Activated T-helper 2 cell treated with anti-CD3 and anti-CD28 coated beads, Interferon-gamma antibody, Interleukin-2, Interleukin-4, amounts not matched to agents 10 μg/mL and 5 μg/mL and 100 μg/mL, durations not matched to agents 14 hours and 24 hours and 36 hours (primary cell): ENCODE measurements around the gene TOR1B. TPM values are rescaled to one million over a fixed set of nuclear protein-coding genes. Genes with fewer than 3 reads are reported as not detected.
A peak's percentile ranks its signal among the peaks of the same experiment; 100 is the strongest.
"Not testable (repeated sequence)": the region's sequence is repeated elsewhere in the genome, so short reads cannot be mapped to it uniquely, and the experiment has no call there.

Experiments used
- DNase-seq: peaks from one replicate; pipeline ENCODE4 v3.0.0; 2021; ENCODE audit warnings: low spot score
- H3K27ac Mint-ChIP-seq: one replicate; pipeline ENCODE4 v1.8.0; 2021; ENCODE audit warnings: mixed read lengths
- H3K27me3 Mint-ChIP-seq: one replicate; pipeline ENCODE4 v1.8.0; 2021; ENCODE audit warnings: low read depth, mixed read lengths
- H3K36me3 Mint-ChIP-seq: one replicate; pipeline ENCODE4 v1.8.0; 2021; ENCODE audit warnings: low read depth, mixed read lengths
- H3K4me1 Mint-ChIP-seq: one replicate; pipeline ENCODE4 v1.8.0; 2021; ENCODE audit warnings: low read depth, mixed read lengths
- H3K4me3 Mint-ChIP-seq: one replicate; pipeline ENCODE4 v1.8.0; 2021; ENCODE audit warnings: low read depth, mild to moderate bottlenecking, moderate library complexity, mixed read lengths
- H3K9me3 Mint-ChIP-seq: one replicate; pipeline ENCODE4 v1.8.0; 2021; ENCODE audit warnings: mixed read lengths
- intact Hi-C: fragments of 100-400 bp; cut with micrococcal nuclease; formaldehyde crosslinking; loops from one replicate; pipeline ENCODE4 v1.15.1; 2023
- total RNA-seq: library from RNA; stranded (reverse); gene quantifications from 2 replicates; pipeline ENCODE4 v1.2.3, GENCODE V29; 2022

Gene TOR1B
- total RNA-seq, 1 donor from 2014 or later = 25.2 TPM

DNA sequence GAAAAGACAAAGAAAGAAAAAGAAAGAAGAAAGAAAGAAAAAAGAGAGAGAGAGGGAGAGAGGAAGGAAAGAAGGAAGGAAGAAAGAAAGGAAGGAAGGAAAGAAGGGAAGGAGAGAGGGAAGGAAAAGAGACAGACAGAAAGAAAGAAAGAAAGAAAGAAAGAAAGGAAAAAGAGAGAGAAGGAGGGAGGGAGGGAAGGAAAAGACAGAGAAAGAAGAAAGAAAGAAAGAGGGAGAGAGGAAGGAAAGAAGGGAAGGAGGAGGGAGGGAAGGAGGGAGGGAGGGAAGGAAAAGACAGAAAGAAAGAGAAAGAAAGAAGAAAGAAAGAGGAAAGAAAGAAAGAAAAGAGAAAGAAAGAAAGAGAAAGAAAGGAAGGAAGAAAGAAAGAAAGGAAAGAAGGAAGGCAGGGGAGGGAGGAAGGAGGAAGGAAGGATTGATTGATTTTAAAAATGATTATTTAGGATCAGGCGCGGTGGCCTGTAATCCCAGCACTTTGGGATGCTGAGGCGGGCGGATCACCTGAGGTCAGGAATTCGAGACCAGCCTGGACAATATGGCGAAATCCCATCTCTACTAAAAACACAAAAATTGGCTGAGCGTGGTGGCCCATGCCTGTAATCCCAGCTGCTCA lies 23.3 kb upstream of the TOR1B start:
- no peak for DNase-seq
- Mint-ChIP-seq H3K27me3 (peaks cover 13% of the 10 kb centered on the region), H3K27ac (no peak overlapping the region), H3K4me1 (peaks cover 19% of the 10 kb centered on the region), H3K36me3 (no peaks in the 10 kb centered on the region), H3K4me3 (no peak overlapping the region), H3K9me3 (no peaks in the 10 kb centered on the region)
- intact Hi-C loops = loop anchor here (10.0 kb wide), 1 partner anchor 645 kb away; no protein-coding TSS in a partner anchor

DNA sequence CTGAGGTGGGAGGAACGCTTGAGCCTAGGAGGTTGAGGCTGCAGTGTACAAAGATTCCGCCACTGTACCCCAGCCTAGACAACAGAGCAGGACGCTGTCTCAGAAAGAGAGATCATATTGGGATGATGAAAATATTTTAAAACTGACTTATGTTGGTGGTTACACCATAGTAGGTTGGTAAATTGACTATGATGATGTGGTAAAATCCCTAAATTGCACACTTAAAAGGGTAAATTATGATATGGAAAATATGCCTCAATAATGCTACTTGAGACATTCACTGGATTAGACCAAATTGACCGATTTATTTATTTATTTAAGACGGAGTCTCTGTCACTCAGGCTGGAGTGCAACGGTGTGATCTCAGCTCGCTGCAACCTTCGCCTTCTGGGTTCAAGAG lies 21.9 kb upstream of the TOR1B start:
- Mint-ChIP-seq H3K9me3 (no peaks in the 10 kb centered on the region), H3K4me1 (peaks cover 19% of the 10 kb centered on the region), H3K36me3 (no peaks in the 10 kb centered on the region), H3K27me3 (peaks cover 13% of the 10 kb centered on the region), H3K4me3 (no peak overlapping the region), H3K27ac (no peak overlapping the region)
- DNase-seq = no peak
- intact Hi-C loops = loop anchor here (10.0 kb wide), 1 partner anchor 646 kb away; no protein-coding TSS in a partner anchor

DNA sequence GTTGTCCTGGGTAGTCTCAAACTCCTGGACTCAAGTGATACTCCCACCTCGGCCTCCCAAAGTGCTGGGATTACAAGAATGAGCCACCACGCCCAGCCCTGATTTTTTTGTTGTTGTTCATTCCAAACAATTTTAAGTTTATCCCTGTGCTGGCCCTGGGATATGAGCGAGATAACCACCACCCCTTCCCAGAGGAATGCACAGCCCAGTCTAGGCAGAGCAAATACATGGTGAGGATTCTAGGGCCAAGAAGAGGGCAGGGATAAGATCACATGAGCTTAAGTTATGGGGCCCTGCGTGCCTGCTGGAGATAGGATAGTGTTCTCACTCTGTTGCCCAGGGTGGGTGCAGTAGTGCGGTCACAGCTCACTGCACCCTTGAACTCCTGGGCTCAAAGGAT lies 21.0 kb upstream of the TOR1B start:
- Mint-ChIP-seq H3K27me3 (peaks cover 13% of the 10 kb centered on the region), H3K9me3 (no peaks in the 10 kb centered on the region), H3K4me3 (no peak overlapping the region), H3K27ac (no peak overlapping the region), H3K36me3 (no peaks in the 10 kb centered on the region), H3K4me1 (peaks cover 12% of the 10 kb centered on the region)
- intact Hi-C loops = loop anchor here (2.0 to 10.0 kb wide), 2 partner anchors 139 to 647 kb away; partner anchors contain the start of gene ASB6
- DNase-seq = no peak

DNA sequence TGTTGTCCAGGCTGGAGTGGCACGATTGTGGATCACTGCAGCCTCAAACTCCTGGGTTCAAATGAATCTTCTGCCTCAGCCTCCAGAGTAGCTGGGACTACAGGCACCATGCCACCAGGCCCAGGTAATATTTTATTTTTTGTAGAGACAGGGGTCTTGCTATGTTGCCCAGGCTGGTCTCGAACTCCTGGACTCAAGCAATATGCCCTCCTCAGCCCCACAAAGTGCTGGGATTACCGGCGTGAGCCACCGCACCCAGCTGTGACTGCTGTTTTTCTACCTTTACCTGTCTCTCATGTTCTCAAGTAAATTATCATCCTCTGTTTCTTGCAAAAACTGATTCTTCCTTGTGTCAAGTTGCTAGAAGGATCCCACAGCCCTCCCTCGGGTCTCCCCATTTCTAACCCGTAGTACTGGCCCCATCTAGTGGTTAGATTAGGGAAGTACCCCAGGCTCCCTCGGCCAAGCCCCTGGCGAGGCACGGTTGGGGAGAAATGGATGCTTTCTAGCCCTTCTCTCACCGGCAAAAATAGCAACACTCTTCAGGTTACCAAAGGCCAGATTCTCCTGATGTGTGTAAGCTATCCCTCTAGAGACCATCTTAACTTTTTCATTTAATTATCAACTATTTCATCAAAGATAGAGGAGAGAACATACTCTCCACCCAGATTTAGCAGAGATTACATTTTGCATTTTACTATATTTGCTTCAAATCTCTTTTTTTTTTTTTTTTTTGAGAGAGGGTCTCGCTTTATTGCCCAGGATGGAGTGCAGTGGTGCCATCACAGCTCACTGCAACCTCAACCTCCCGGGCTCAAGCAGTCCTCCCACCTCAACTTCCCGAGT lies 19.2 kb upstream of the TOR1B start:
- intact Hi-C loops = loop anchor here (1.0 to 10.0 kb wide), 3 partner anchors 46 to 649 kb away; partner anchors contain the start of gene ASB6
- H3K4me1 Mint-ChIP-seq = peaks cover 4% of the 10 kb centered on the region
- H3K4me3 Mint-ChIP-seq = no peak overlapping the region
- H3K9me3 Mint-ChIP-seq = no peaks in the 10 kb centered on the region
- H3K27me3 Mint-ChIP-seq = peaks cover 14% of the 10 kb centered on the region
- no peak overlapping the region for H3K27ac Mint-ChIP-seq
- no peaks in the 10 kb centered on the region for H3K36me3 Mint-ChIP-seq
- peak; percentile 63 for DNase-seq

DNA sequence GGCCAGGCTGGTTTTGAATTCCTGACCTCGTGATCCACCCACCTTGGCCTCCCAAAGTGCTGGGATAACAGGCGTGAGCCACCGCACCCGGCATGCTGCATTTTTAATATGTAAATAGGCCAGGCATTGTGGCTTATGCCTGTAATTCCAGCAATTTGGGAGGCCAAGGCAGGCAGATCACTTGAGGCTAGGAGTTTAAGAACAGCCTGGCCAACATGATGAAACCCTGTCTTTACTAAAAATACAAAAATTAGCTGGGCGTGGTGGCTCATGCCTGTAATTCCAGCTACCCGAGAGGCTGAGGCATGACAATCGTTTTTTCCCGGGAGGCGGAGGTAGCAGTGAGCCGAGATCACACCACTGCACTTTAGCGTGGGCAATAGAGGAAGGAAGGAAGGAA lies 18.0 kb upstream of the TOR1B start:
- not testable (repeated sequence) for H3K9me3 Mint-ChIP-seq, H3K36me3 Mint-ChIP-seq, H3K4me3 Mint-ChIP-seq, DNase-seq, H3K27me3 Mint-ChIP-seq, H3K27ac Mint-ChIP-seq, H3K4me1 Mint-ChIP-seq
- intact Hi-C loops = loop anchor here (10.0 kb wide), 1 partner anchor 650 kb away; no protein-coding TSS in a partner anchor

DNA sequence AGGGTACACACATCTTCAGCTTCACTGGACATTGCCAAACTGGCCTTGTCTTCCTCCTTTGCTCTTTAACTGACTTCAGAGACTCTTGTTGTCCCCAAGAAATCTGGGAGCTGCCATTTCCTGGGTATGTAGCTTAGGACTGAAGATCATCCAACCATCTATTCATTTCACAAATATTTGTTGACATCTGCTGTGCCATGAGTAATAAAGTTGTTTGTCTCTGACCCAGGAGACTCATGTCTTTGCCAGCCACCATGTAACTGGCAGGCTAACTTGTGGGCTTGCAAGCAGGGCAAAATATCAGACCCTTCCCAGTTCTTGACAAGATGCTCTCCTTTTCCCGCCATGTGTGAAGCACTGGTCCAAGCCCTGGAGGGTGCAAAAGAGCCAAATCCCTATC lies 17.1 kb upstream of the TOR1B start:
- intact Hi-C loops = loop anchor here (10.0 kb wide), 1 partner anchor 651 kb away; no protein-coding TSS in a partner anchor
- Mint-ChIP-seq H3K36me3 (no peaks in the 10 kb centered on the region), H3K9me3 (no peaks in the 10 kb centered on the region), H3K4me1 (peaks cover 13% of the 10 kb centered on the region), H3K4me3 (no peak overlapping the region), H3K27ac (no peak overlapping the region), H3K27me3 (peaks cover 8% of the 10 kb centered on the region)
- no peak for DNase-seq

DNA sequence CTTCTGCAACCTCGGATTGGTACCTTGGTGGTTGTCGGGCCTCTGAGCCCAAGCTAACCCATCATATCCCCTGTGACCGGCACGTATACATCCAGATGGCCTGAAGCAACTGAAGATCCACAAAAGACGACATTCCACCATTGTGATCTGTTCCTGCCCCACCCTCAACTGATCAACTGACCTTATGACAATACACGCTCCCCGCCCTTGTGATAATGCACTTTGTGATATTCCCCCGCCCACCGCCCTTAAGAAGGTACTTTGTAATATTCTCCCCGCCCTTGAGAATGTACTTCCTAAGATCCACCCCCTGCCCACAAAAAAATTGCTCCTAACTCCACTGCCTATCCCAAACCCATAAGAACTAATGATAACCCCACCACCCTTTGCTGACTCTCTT lies 16.5 kb upstream of the TOR1B start:
- Mint-ChIP-seq H3K9me3 (no peaks in the 10 kb centered on the region), H3K36me3 (no peaks in the 10 kb centered on the region), H3K27ac (no peak overlapping the region), H3K4me3 (no peak overlapping the region), H3K4me1 (peaks cover 13% of the 10 kb centered on the region), H3K27me3 (peaks cover 8% of the 10 kb centered on the region)
- intact Hi-C loops = loop anchor here (10.0 kb wide), 1 partner anchor 652 kb away; no protein-coding TSS in a partner anchor
- no peak for DNase-seq

DNA sequence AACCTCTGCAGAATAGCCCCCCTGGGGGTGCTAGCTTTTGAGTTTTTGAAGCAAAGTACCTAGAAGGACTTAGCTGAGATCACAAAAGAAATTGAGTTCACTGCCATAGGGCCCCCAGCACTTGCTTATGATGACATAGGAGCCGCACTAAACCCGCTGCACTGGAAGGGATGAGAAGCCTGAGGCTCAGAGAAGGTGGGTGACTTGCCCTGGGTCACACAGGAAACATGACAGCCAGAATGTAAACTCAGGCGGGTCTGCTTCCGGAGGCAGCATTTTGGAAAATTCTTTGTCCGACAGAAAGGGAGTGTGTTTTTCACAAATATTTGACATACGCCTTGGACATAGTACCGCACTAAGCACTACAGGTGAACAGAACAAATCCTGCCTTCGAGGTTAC lies 8.4 kb upstream of the TOR1B start:
- DNase-seq = no peak
- Mint-ChIP-seq H3K9me3 (no peaks in the 10 kb centered on the region), H3K4me3 (no peak overlapping the region), H3K27ac (no peak overlapping the region), H3K27me3 (peaks cover 6% of the 10 kb centered on the region), H3K36me3 (no peaks in the 10 kb centered on the region), H3K4me1 (peaks cover 10% of the 10 kb centered on the region)
- intact Hi-C loops = no loop called here

DNA sequence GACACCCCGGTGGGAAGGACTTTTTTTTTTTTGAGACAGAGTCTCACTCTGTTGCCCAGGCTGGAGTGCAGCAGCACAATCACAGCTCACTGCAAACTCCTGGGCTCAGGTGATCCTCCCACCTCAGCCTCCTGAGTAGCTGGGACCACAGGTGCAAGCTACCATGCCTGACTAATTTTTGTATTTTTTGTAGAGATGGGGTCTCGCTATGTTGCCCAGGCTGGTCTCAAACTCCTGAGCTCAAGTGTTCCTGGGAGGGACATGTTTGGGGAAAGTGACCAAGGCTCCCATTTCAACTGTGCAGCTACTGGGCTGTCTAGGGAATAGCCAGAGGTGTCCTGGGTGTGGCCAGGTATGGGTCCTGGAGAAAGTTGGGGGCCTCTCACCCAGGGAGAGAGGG lies 7.0 kb upstream of the TOR1B start:
- DNase-seq, H3K27me3 Mint-ChIP-seq, intact Hi-C loops, H3K9me3 Mint-ChIP-seq, H3K4me1 Mint-ChIP-seq, H3K36me3 Mint-ChIP-seq, H3K27ac Mint-ChIP-seq, H3K4me3 Mint-ChIP-seq: not testable (repeated sequence)

DNA sequence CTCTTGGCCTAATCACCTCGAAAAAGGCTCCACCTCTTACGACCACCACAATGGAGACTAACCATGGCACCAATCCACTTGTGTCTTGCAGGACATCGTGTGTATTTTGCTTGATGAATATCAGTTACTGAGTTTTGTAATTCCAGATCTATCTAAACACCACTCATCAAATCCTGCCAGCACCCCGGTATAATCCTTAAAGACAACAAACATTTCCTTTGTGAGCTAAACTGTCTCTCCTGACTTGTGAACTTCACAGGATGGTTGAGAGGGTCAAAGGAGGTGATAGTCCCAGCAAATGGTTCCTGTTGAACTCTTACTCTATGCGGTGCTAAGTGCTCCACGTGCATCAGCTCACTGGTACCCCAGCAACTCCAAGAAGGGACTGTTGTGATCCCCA lies 4.0 kb upstream of the TOR1B start:
- H3K27me3 Mint-ChIP-seq = peaks cover 6% of the 10 kb centered on the region
- intact Hi-C loops = no loop called here

DNA sequence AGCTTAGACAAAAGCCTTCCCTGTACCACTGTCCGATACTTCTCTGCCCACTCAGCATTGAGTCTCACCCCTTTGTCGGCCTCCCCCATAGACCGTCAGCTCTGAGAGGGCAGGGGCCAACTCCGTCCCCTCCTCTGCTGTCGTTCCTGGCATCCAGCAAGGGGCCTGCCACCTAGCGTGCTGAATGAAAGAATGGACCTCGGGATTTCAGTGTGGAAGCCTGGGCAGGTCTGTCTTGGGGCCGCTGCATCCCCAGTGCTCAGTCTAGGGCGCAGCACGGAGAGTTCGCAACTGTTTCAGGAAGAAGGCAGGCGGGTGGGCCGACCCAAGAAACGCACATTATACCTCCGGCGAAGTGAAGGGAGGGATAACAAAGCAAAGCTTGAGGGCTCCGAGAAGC lies 1.5 kb upstream of the TOR1B start:
- Mint-ChIP-seq H3K27me3 (no peaks in the 10 kb centered on the region), H3K9me3 (no peaks in the 10 kb centered on the region), H3K36me3 (peaks cover 21% of the 10 kb centered on the region), H3K27ac (peak overlapping the region; percentile 11), H3K4me3 (peak overlapping the region; percentile 60), H3K4me1 (peaks cover 17% of the 10 kb centered on the region)
- intact Hi-C loops = no loop called here
- DNase-seq = no peak

More for the DNA sequence above, 4.0 kb upstream of the TOR1B start:
- no peaks in the 10 kb centered on the region for H3K9me3 Mint-ChIP-seq
- peaks cover 2% of the 10 kb centered on the region for H3K36me3 Mint-ChIP-seq
- DNase-seq = no peak
- H3K4me3 Mint-ChIP-seq = no peak overlapping the region
- H3K4me1 Mint-ChIP-seq = peaks cover 4% of the 10 kb centered on the region
- H3K27ac Mint-ChIP-seq = no peak overlapping the region

DNA sequence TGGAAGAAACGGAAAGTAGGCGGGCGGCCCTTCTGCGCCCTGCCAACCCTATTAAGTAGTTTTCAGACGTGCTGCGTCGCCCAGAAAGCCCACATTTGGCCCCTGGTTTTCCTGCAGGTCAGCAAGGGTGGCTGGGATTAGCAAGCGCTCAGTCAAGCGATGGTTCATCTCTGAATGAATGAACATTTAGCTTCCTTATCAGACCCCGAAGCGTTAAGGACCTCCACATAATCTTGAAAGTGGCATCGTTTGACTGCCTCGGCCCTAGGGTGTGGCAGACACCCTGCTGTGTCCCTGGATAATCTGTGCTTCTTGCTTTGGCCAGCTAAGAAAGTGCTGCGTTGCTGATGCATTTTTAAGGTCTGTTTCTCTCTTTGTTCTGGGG lies 684 bp downstream of the TOR1B start:
- Mint-ChIP-seq H3K27me3 (no peaks in the 10 kb centered on the region), H3K27ac (peak overlapping the region; percentile 33), H3K4me1 (peaks cover 21% of the 10 kb centered on the region), H3K9me3 (no peaks in the 10 kb centered on the region), H3K4me3 (peak overlapping the region; percentile 88), H3K36me3 (peaks cover 36% of the 10 kb centered on the region)
- intact Hi-C loops = loop anchor here (1.0 kb wide), 2 partner anchors 20 to 32 kb away; partner anchors contain the start of genes C9orf78 and USP20
- DNase-seq = no peak

DNA sequence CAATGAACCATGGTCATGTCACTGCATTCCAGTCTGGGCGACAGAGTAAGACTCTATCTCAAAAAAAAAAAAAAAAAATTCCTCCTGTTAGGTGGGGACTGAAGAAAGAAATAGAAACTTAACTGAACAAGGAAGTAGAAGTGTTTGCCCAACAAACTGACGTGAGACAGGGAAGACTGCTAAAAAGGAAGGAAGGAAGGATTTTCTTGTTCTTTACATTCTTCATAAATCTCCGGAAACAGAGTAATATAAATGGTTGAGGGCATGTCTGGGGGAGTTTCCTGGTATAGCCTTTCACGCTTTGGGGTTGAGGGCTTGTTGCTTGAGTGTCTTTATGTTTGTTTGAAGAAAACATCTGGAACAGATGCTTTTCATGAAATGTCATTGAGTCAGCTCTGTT lies 3.1 kb downstream of the TOR1B start:
- Mint-ChIP-seq H3K27me3 (no peaks in the 10 kb centered on the region), H3K4me3 (peak overlapping the region; percentile 43), H3K27ac (peak overlapping the region; percentile 30), H3K4me1 (peaks cover 21% of the 10 kb centered on the region), H3K9me3 (no peaks in the 10 kb centered on the region), H3K36me3 (peaks cover 57% of the 10 kb centered on the region)
- intact Hi-C loops = no loop called here
- no peak for DNase-seq
